A549 (cell line): ENCODE data around the gene IL4R. TPM values are rescaled to one million over a fixed set of nuclear protein-coding genes. Genes with fewer than 3 reads are reported as not detected.
A peak's percentile ranks its signal among the peaks of the same experiment; 100 is the strongest.

ENCODE experiments used
- ATAC-seq, 2 experiments: fragments of 200-7000 bp in 1 of 2; fragments of >200 bp in 1 of 2; cut with Nextera tagmentation in 1 of 2; cut with Tn5 transposase in 1 of 2; 3 replicates each; pipeline versions ENCODE4 v1.8.0 to v1.9.1; 2018 to 2020; ENCODE audit warnings: mild to moderate bottlenecking in 1 of 2, moderate library complexity in 1 of 2
- CTCF ChIA-PET: fragments of 300-600 bp; sonication (Branson Sonifier 250); formaldehyde crosslinking; extraction: SDS; loops from one replicate; lab custom pipeline; 2021; ENCODE audit warnings: antibody characterized with exemption, inconsistent platforms; lab: Yijun Ruan, JAX
- POLR2A ChIA-PET: fragments of 350-600 bp; formaldehyde crosslinking; extraction: SDS; loops from one replicate; lab custom pipeline; 2021; ENCODE audit warnings: antibody characterized with exemption, inconsistent platforms; lab: Yijun Ruan, JAX
- DNase-seq, 2 experiments: peaks; one replicate each; pipeline versions ENCODE4 v3.0.0 to v3.0.0-alpha.2; 2011 to 2016; ENCODE audit warnings: low read depth in 1 of 2, low spot score in 1 of 2
- FAIRE-seq: peaks from 2 replicates; lab custom pipeline; 2011; peaks lifted over from hg19 to GRCh38; lab: Jason Lieb, UNC
- H3K27ac ChIP-seq, 2 experiments: fragments of >200 bp; sonication (Bioruptor Twin); formaldehyde crosslinking; 3 replicates each; pipeline ENCODE4 v1.5.1; 2016 to 2017
- H3K4me1 ChIP-seq: fragments of >200 bp; sonication (Bioruptor Twin); formaldehyde crosslinking; 3 replicates; pipeline ENCODE4 v1.6.1; 2016
- H3K4me2 ChIP-seq: fragments of >200 bp; sonication (Bioruptor Twin); formaldehyde crosslinking; 3 replicates; pipeline ENCODE4 v1.6.1; 2016
- H3K4me3 ChIP-seq: fragments of >200 bp; sonication (Bioruptor Twin); formaldehyde crosslinking; 3 replicates; pipeline ENCODE4 v1.5.1; 2016
- H3K9me3 ChIP-seq: fragments of >200 bp; sonication (Bioruptor Twin); formaldehyde crosslinking; 3 replicates; pipeline ENCODE4 v1.6.1; 2016
- BHLHE40 ChIP-seq: IDR thresholded peaks from 2 replicates; pipeline ENCODE4 v1.6.1; 2012; ENCODE audit warnings: low read depth, low read length, inconsistent platforms
- CBX8 ChIP-seq: fragments of 200-600 bp; sonication (generic); IDR thresholded peaks from 2 replicates; pipeline ENCODE4 v1.6.1; 2016
- CHD4 ChIP-seq: fragments of 200-600 bp; sonication (generic); IDR thresholded peaks from 2 replicates; pipeline ENCODE4 v1.6.1; 2016; ENCODE audit warnings: antibody characterized with exemption, mild to moderate bottlenecking, borderline replicate concordance
- CTCF ChIP-seq: fragments of >200 bp; sonication (Bioruptor Twin); formaldehyde crosslinking; IDR thresholded peaks from 3 replicates; pipeline ENCODE4 v1.5.1; 2016
- EHMT2 ChIP-seq: fragments of 200-600 bp; sonication (generic); IDR thresholded peaks from 2 replicates; pipeline ENCODE4 v1.6.1; 2016; ENCODE audit warnings: antibody characterized with exemption, low read depth, mild to moderate bottlenecking, moderate library complexity
- EP300 ChIP-seq, 2 experiments: fragments of >200 bp; sonication (Bioruptor Twin); formaldehyde crosslinking; IDR thresholded peaks; 2 replicates in 1 of 2; 3 replicates in 1 of 2; pipeline ENCODE4 v1.6.1; 2016 to 2017
- FOSL2 ChIP-seq, 2 experiments: fragments of 450-650 bp in 1 of 2; fragments of >200 bp in 1 of 2; sonication (Bioruptor Twin) in 1 of 2; formaldehyde crosslinking; IDR thresholded peaks; 2 replicates each; pipeline versions ENCODE4 v1.5.0 to v1.6.1; 2016 to 2020; ENCODE audit warnings: mild to moderate bottlenecking in 1 of 2, moderate library complexity in 1 of 2
- GATA3 ChIP-seq: IDR thresholded peaks from 2 replicates; pipeline ENCODE4 v1.6.1; 2012; ENCODE audit warnings: borderline replicate concordance
- HDAC2 ChIP-seq: fragments of 200-600 bp; sonication (generic); IDR thresholded peaks from 2 replicates; pipeline ENCODE4 v1.6.1; 2016
- HES2 ChIP-seq: fragments of >200 bp; sonication (Bioruptor Twin); formaldehyde crosslinking; IDR thresholded peaks from 2 replicates; pipeline ENCODE4 v1.6.1; 2016
- JUN ChIP-seq, 2 experiments: fragments of >200 bp; sonication (Bioruptor Twin); formaldehyde crosslinking; IDR thresholded peaks; 2 replicates in 1 of 2; 3 replicates in 1 of 2; pipeline ENCODE4 v1.6.1; 2016 to 2017
- JUNB ChIP-seq: fragments of >200 bp; sonication (Bioruptor Twin); formaldehyde crosslinking; IDR thresholded peaks from 2 replicates; pipeline ENCODE4 v1.6.1; 2016
- MAFK ChIP-seq: fragments of 450-650 bp; IDR thresholded peaks from 2 replicates; pipeline ENCODE4 v1.6.1; 2014; ENCODE audit not compliant: partially characterized antibody
- MAZ ChIP-seq: fragments of 150-350 bp; IDR thresholded peaks from 2 replicates; pipeline ENCODE4 v1.6.1; 2014; ENCODE audit warnings: antibody characterized with exemption, low read depth, low read length, borderline replicate concordance
- MYC ChIP-seq: IDR thresholded peaks from 2 replicates; pipeline ENCODE4 v1.6.1; 2012; ENCODE audit warnings: mild to moderate bottlenecking, inconsistent platforms, low read length, improper control_type of control experiment, borderline replicate concordance
- NPAS2 ChIP-seq: fragments of 250-450 bp; sonication (Bioruptor Pico); IDR thresholded peaks from 2 replicates; pipeline ENCODE4 v1.8.0; 2022; ENCODE audit warnings: mild to moderate bottlenecking, moderate library complexity, borderline replicate concordance
- PBX3 ChIP-seq: IDR thresholded peaks from 2 replicates; pipeline ENCODE4 v1.6.1; 2012
- PHF8 ChIP-seq: fragments of 200-600 bp; sonication (generic); IDR thresholded peaks from 2 replicates; pipeline ENCODE4 v1.6.1; 2016; ENCODE audit warnings: low read depth, mild to moderate bottlenecking, antibody characterized with exemption, moderate library complexity, borderline replicate concordance
- POLR2A ChIP-seq: IDR thresholded peaks from 2 replicates; pipeline ENCODE4 v1.6.1; 2012; ENCODE audit warnings: mild to moderate bottlenecking, low read length
- POLR2AphosphoS2 ChIP-seq: conservative IDR thresholded peaks from 2 replicates; pipeline ENCODE4 v1.6.1; 2012; ENCODE audit warnings: low read length, improper control_type of control experiment, inconsistent platforms
- RAD21 ChIP-seq, 2 experiments: fragments of >200 bp in 1 of 2; sonication (Bioruptor Twin) in 1 of 2; formaldehyde crosslinking in 1 of 2; IDR thresholded peaks in 1 of 2; conservative IDR thresholded peaks in 1 of 2; 2 replicates in 1 of 2; 3 replicates in 1 of 2; pipeline ENCODE4 v1.6.1; 2012 to 2018; ENCODE audit warnings: inconsistent platforms in 1 of 2
- RCOR1 ChIP-seq: fragments of 150-350 bp; IDR thresholded peaks from 2 replicates; pipeline ENCODE4 v1.6.1; 2014; ENCODE audit warnings: antibody characterized with exemption, low read length, low read depth
- RNF2 ChIP-seq: fragments of 200-600 bp; sonication (generic); IDR thresholded peaks from 2 replicates; pipeline ENCODE4 v1.6.1; 2016; ENCODE audit warnings: low read depth, mild to moderate bottlenecking, antibody characterized with exemption, moderate library complexity, borderline replicate concordance
- TP53 ChIP-seq: fragments of 250-450 bp; sonication (Bioruptor Pico); IDR thresholded peaks from 2 replicates; pipeline ENCODE4 v1.5.0; 2021; ENCODE audit warnings: mild to moderate bottlenecking, moderate library complexity
- WGBS: methylation state at CpG from one replicate; pipeline ENCODE4 v1.1.6; 2017; ENCODE audit errors: missing lambda C conversion rate; 5-methylcytosine and 5-hydroxymethylcytosine counted together
- polyA plus RNA-seq, 4 experiments: library from polyadenylated mRNA; depleted of rRNA in 3 of 4; stranded (reverse); fragments of >200 nt; fragmentation: RNase III in 1 of 4; extraction: RNeasy Plus Mini Kit Qiagen cat#74134 plus additional on column Dnase treatment in 1 of 4; gene quantifications; 2 replicates in 3 of 4; 3 replicates in 1 of 4; pipeline ENCODE4 v1.2.3, GENCODE V29; 2011 to 2017
- TF ChIP-seq, protein P1 (sequence below): IDR thresholded peaks from 2 replicates; pipeline ENCODE4 v1.6.1; 2012; ENCODE audit warnings: low read depth, borderline replicate concordance
- TF ChIP-seq, protein P2 (sequence below): fragments of 200-600 bp; sonication (generic); IDR thresholded peaks from 2 replicates; pipeline ENCODE4 v1.6.1; 2016; ENCODE audit warnings: antibody characterized with exemption, mild to moderate bottlenecking, moderate library complexity

IL4R gene
- polyA plus RNA-seq, 2 of the 4 experiments (the other 2 are of a cell fraction), result 14.4 to 19.3 TPM

DNA sequence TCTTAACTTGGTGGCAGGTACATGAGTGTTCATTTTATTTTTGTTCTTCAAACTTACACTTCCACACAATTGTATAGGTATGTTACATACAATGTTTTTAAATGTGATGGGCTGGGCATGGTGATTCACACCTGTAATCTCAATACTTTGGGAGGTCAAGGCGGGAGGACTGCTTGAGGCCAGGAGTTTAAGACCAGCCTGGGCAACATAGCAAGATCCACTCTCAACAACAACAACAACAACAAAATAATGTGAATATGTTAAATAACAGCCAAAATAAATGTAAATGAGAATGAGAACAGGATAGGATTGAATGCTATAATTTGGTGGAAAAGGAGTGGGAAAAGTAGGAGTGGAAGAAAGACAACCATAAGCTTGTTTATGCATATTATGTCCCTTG lies 47.8 kb upstream of the IL4R start (continued):
- TF ChIP-seq, protein P1, sequence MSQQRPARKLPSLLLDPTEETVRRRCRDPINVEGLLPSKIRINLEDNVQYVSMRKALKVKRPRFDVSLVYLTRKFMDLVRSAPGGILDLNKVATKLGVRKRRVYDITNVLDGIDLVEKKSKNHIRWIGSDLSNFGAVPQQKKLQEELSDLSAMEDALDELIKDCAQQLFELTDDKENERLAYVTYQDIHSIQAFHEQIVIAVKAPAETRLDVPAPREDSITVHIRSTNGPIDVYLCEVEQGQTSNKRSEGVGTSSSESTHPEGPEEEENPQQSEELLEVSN, result no peak

GRCh38 chr16:27267037-27267677 lies 46.6 kb upstream of the IL4R start:
- CTCF ChIA-PET, result no interaction called here
- ATAC-seq (no peak), FAIRE-seq (no peak), DNase-seq (no peak)
- Histone ChIP-seq H3K4me3 (no peak overlapping the region), H3K9me3 (no peaks in the 10 kb centered on the region), H3K4me1 (peaks cover 26% of the 10 kb centered on the region), H3K4me2 (peak overlapping the region; percentile 90), H3K27ac (no peak overlapping the region)
- TF ChIP-seq CTCF, result no peak
- TF ChIP-seq EP300 (IDR thresholded peaks at IDR 0.05), result no peak
- TF ChIP-seq EHMT2, result no peak
- TF ChIP-seq JUN (IDR thresholded peaks at IDR 0.05), result no peak
- TF ChIP-seq, protein P2, sequence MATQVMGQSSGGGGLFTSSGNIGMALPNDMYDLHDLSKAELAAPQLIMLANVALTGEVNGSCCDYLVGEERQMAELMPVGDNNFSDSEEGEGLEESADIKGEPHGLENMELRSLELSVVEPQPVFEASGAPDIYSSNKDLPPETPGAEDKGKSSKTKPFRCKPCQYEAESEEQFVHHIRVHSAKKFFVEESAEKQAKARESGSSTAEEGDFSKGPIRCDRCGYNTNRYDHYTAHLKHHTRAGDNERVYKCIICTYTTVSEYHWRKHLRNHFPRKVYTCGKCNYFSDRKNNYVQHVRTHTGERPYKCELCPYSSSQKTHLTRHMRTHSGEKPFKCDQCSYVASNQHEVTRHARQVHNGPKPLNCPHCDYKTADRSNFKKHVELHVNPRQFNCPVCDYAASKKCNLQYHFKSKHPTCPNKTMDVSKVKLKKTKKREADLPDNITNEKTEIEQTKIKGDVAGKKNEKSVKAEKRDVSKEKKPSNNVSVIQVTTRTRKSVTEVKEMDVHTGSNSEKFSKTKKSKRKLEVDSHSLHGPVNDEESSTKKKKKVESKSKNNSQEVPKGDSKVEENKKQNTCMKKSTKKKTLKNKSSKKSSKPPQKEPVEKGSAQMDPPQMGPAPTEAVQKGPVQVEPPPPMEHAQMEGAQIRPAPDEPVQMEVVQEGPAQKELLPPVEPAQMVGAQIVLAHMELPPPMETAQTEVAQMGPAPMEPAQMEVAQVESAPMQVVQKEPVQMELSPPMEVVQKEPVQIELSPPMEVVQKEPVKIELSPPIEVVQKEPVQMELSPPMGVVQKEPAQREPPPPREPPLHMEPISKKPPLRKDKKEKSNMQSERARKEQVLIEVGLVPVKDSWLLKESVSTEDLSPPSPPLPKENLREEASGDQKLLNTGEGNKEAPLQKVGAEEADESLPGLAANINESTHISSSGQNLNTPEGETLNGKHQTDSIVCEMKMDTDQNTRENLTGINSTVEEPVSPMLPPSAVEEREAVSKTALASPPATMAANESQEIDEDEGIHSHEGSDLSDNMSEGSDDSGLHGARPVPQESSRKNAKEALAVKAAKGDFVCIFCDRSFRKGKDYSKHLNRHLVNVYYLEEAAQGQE, result no peak
- WGBS, result 85% methylated on average over 8 of the region's 8 CpGs
- POLR2A ChIA-PET, result no interaction called here

DNA sequence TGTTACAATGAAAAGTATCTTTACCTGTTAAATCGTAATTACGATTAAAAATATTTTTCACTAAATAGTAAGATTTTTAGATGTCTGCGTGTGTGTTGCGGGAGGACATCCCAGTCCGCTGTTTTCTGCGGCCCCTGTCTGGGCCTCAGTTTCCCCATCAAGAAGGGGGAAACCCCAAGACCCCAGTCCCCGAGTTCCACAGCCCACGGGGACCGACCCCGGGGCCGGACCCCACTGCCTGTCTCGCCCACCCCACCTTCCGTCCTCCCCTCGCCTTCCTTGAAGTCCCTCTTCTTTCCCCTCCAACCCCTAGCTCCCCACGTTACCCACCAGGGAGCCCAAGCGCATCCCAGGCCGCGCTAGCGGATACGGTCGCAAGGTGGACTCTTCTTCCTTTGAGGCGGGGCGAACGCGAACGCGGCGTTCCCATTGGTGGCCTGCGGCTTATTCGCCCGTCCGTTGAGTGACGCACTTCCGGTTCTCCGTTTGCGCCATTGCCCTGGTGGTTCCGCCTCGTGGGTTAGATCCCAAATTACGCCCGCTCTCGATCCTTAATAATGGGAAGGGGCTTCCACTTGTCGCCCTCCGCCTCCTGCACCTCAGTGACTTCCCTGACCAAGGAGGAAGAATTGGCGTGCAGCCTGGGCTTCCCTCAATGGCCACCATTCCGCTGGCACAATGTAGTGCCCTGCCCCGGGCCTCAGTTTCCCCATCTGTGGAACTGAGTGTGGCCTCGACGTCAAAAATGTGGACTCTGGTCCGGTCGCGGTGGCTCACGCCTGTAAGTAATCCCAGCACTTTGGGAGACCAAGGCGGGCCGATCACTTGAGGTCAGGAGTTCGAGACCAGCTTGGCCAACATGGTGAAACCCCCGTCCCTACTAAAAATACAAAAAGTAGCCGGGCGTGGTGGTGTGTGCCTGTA lies 45.1 kb upstream of the IL4R start, which contains the start of gene NSMCE1:
Gene NSMCE1 (minus strand): TSS at position 397 of the 924 bp plus-strand sequence. CDS start 11,202 bp downstream, outside the sequence.
- POLR2A ChIA-PET, result interaction anchor here (0.6 to 1.5 kb wide), 4 partner anchors 25 to 1335 kb away, joined by 3 to 6 read pairs (median 4); no protein-coding TSS in a partner anchor
- CTCF ChIA-PET, result interaction anchor here (3.4 kb wide), 1 partner anchor 34 kb away, joined by 24 read pairs; no protein-coding TSS in a partner anchor
- FAIRE-seq (no peak), ATAC-seq (peak; percentile 100), DNase-seq (peak; percentile 96 to 97)
- Histone ChIP-seq H3K9me3 (no peaks in the 10 kb centered on the region), H3K4me1 (peaks cover 35% of the 10 kb centered on the region), H3K4me2 (peak within 1 kb of the TSS; percentile 90), H3K4me3 (peak within 1 kb of the TSS; percentile 70), H3K27ac (peak within 1 kb of the TSS; percentile 84 to 97)
- 3% methylated on average over 48 of the region's 58 CpGs for WGBS
- TF ChIP-seq JUN (IDR thresholded peaks at IDR 0.05) (peak; percentile 55 to 84; a peak in 2 of 5 replicates), FOSL2 (IDR thresholded peaks at IDR 0.05) (no peak), FOSL2 (CRISPR knock-in tag; IDR thresholded peaks at IDR 0.05) (no peak), HDAC2 (0 out of 2 replicates have a peak, but pooled peaks have one; percentile 14), JUNB (no peak), NPAS2 (CRISPR knock-in tag) (no peak), POLR2AphosphoS2 (no peak), CHD4 (peak; percentile 91), POLR2A (peak; percentile 81), MYC (no peak), BHLHE40 (no peak), RNF2 (no peak), GATA3 (no peak), CBX8 (no peak), PBX3 (peak; percentile 86), TP53 (CRISPR knock-in tag) (no peak), RAD21 (conservative IDR thresholded peaks at IDR 0.05 in 1 of 2, IDR thresholded peaks at IDR 0.05 in 1 of 2) (no peak), MAFK (no peak), PHF8 (peak; percentile 83), RCOR1 (no peak), MAZ (no peak), HES2 (no peak)
